ENCODE measurements around the gene IDH3G. TPM values are rescaled to one million over a fixed set of nuclear protein-coding genes. Genes with fewer than 3 reads are reported as not detected.
"Not testable (repeated sequence)": the region's sequence is repeated elsewhere in the genome, so short reads cannot be mapped to it uniquely, and the experiment has no call there.

IDH3G gene
- total RNA-seq, 1 donor from 2014 or later = 41.9 TPM

GRCh38 chrX:153755136-153755535 lies 39.0 kb downstream of the IDH3G start:
- no peak overlapping the region for H3K27ac Mint-ChIP-seq (ENCODE audit: unreplicated experiment)
- no peak for FAIRE-seq

GRCh38 chrX:153750127-153750774 lies 43.9 kb downstream of the IDH3G start:
- Histone ChIP-seq H3K79me2 (ENCODE audit: insufficient read depth, low read length) (no peaks in the 10 kb centered on the region), H3K27me3 (ENCODE audit: insufficient read depth, low read length) (no peaks in the 10 kb centered on the region), H3K4me1 (ENCODE audit: insufficient read depth, low read length) (no peaks in the 10 kb centered on the region), H3K9me3 (ENCODE audit: insufficient read depth, low read depth, low read length) (no peaks in the 10 kb centered on the region), H3K36me3 (ENCODE audit: insufficient read depth, low read length) (no peaks in the 10 kb centered on the region), H2AFZ (ENCODE audit: low read depth, low read length) (no peak overlapping the region), H3K4me2 (ENCODE audit: low read length) (no peak overlapping the region), H3K4me3 (ENCODE audit: insufficient read depth, low read depth, low read length) (no peak overlapping the region), H3K9ac (ENCODE audit: low read length) (no peak overlapping the region), H3K27ac (ENCODE audit: low read depth, low read length) (no peak overlapping the region), H4K20me1 (ENCODE audit: insufficient read depth, low read length) (no peaks in the 10 kb centered on the region)
- TF ChIP-seq EZH2 (IDR thresholded peaks at IDR 0.05; ENCODE audit: insufficient read depth, low read length) (no peak), CTCF (IDR thresholded peaks at IDR 0.05; ENCODE audit: insufficient read depth, low read depth, low read length) (no peak)
- H3K4me1 Mint-ChIP-seq (ENCODE audit: low read depth, unreplicated experiment) = no peaks in the 10 kb centered on the region
- no peak for FAIRE-seq
- no peak overlapping the region for H3K4me3 Mint-ChIP-seq (ENCODE audit: unreplicated experiment)
- no peaks in the 10 kb centered on the region for H3K36me3 Mint-ChIP-seq (ENCODE audit: low read depth, unreplicated experiment)
- no peak overlapping the region for H3K27ac Mint-ChIP-seq (ENCODE audit: unreplicated experiment)
- no peaks in the 10 kb centered on the region for H3K9me3 Mint-ChIP-seq (ENCODE audit: unreplicated experiment)
- peaks cover 6% of the 10 kb centered on the region for H3K27me3 Mint-ChIP-seq (ENCODE audit: low read depth, unreplicated experiment)
- no peak for DNase-seq (ENCODE audit: low read depth)

More at GRCh38 chrX:153755136-153755535, 39.0 kb downstream of the IDH3G start:
- Mint-ChIP-seq H3K36me3 (ENCODE audit: low read depth, unreplicated experiment) (peaks cover 2% of the 10 kb centered on the region), H3K4me1 (ENCODE audit: low read depth, unreplicated experiment) (no peaks in the 10 kb centered on the region), H3K27me3 (ENCODE audit: low read depth, unreplicated experiment) (peaks cover 3% of the 10 kb centered on the region), H3K9me3 (ENCODE audit: unreplicated experiment) (peaks cover 2% of the 10 kb centered on the region), H3K4me3 (ENCODE audit: unreplicated experiment) (no peak overlapping the region)
- H2AFZ ChIP-seq (ENCODE audit: low read depth, low read length) = no peak overlapping the region
- TF ChIP-seq CTCF (IDR thresholded peaks at IDR 0.05; ENCODE audit: insufficient read depth, low read depth, low read length) = no peak
- TF ChIP-seq EZH2 (IDR thresholded peaks at IDR 0.05; ENCODE audit: insufficient read depth, low read length) = no peak
- no peak for DNase-seq (ENCODE audit: low read depth)
- no peak overlapping the region for H3K4me2 ChIP-seq (ENCODE audit: low read length)
- no peaks in the 10 kb centered on the region for H3K9me3 ChIP-seq (ENCODE audit: insufficient read depth, low read depth, low read length)
- no peaks in the 10 kb centered on the region for H3K4me1 ChIP-seq (ENCODE audit: insufficient read depth, low read length)
- H4K20me1 ChIP-seq (ENCODE audit: insufficient read depth, low read length) = no peaks in the 10 kb centered on the region
- no peaks in the 10 kb centered on the region for H3K36me3 ChIP-seq (ENCODE audit: insufficient read depth, low read length)
- H3K79me2 ChIP-seq (ENCODE audit: insufficient read depth, low read length) = no peaks in the 10 kb centered on the region
- no peak overlapping the region for H3K27ac ChIP-seq (ENCODE audit: low read depth, low read length)
- H3K4me3 ChIP-seq (ENCODE audit: insufficient read depth, low read depth, low read length) = no peak overlapping the region
- H3K27me3 ChIP-seq (ENCODE audit: insufficient read depth, low read length) = no peaks in the 10 kb centered on the region
- no peak overlapping the region for H3K9ac ChIP-seq (ENCODE audit: low read length)

GRCh38 chrX:153749017-153749416 lies 45.2 kb downstream of the IDH3G start:
- H3K27ac Mint-ChIP-seq (ENCODE audit: unreplicated experiment); H3K9ac ChIP-seq (ENCODE audit: low read length); H3K4me1 Mint-ChIP-seq (ENCODE audit: low read depth, unreplicated experiment); H3K4me1 ChIP-seq (ENCODE audit: insufficient read depth, low read length); H4K20me1 ChIP-seq (ENCODE audit: insufficient read depth, low read length); H3K4me3 Mint-ChIP-seq (ENCODE audit: unreplicated experiment); H3K79me2 ChIP-seq (ENCODE audit: insufficient read depth, low read length); H3K9me3 ChIP-seq (ENCODE audit: insufficient read depth, low read depth, low read length); H3K9me3 Mint-ChIP-seq (ENCODE audit: unreplicated experiment); H3K36me3 ChIP-seq (ENCODE audit: insufficient read depth, low read length); H3K27me3 Mint-ChIP-seq (ENCODE audit: low read depth, unreplicated experiment); H3K4me3 ChIP-seq (ENCODE audit: insufficient read depth, low read depth, low read length); H3K27ac ChIP-seq (ENCODE audit: low read depth, low read length); DNase-seq (ENCODE audit: low read depth); FAIRE-seq; H2AFZ ChIP-seq (ENCODE audit: low read depth, low read length); H3K4me2 ChIP-seq (ENCODE audit: low read length); H3K27me3 ChIP-seq (ENCODE audit: insufficient read depth, low read length); H3K36me3 Mint-ChIP-seq (ENCODE audit: low read depth, unreplicated experiment): not testable (repeated sequence)

- not testable (repeated sequence) for FAIRE-seq; H3K9me3 Mint-ChIP-seq (ENCODE audit: unreplicated experiment); H3K9me3 ChIP-seq (ENCODE audit: insufficient read depth, low read depth, low read length)
Measured at GRCh38 chrX:153746991-153747390, 47.2 kb downstream of the IDH3G start.

More at GRCh38 chrX:153746991-153747390, 47.2 kb downstream of the IDH3G start:
- H3K4me1 ChIP-seq (ENCODE audit: insufficient read depth, low read length); H3K36me3 ChIP-seq (ENCODE audit: insufficient read depth, low read length); DNase-seq (ENCODE audit: low read depth); H3K27me3 ChIP-seq (ENCODE audit: insufficient read depth, low read length); H4K20me1 ChIP-seq (ENCODE audit: insufficient read depth, low read length); H3K27me3 Mint-ChIP-seq (ENCODE audit: low read depth, unreplicated experiment); H3K36me3 Mint-ChIP-seq (ENCODE audit: low read depth, unreplicated experiment); H3K4me3 Mint-ChIP-seq (ENCODE audit: unreplicated experiment); H2AFZ ChIP-seq (ENCODE audit: low read depth, low read length); H3K27ac ChIP-seq (ENCODE audit: low read depth, low read length); H3K9ac ChIP-seq (ENCODE audit: low read length); H3K27ac Mint-ChIP-seq (ENCODE audit: unreplicated experiment); H3K79me2 ChIP-seq (ENCODE audit: insufficient read depth, low read length); H3K4me2 ChIP-seq (ENCODE audit: low read length); H3K4me1 Mint-ChIP-seq (ENCODE audit: low read depth, unreplicated experiment); H3K4me3 ChIP-seq (ENCODE audit: insufficient read depth, low read depth, low read length): not testable (repeated sequence)

Data from astrocyte (in vitro differentiated cells and primary cell).